Liver (tissue), 3 donors: ENCODE results near the gene CPNE5.

Experiments used
- CTCF ChIP-seq: fragments of 150-350 bp; IDR thresholded peaks from 2 replicates; pipeline ENCODE4 v1.5.1; 2017; ENCODE audit warnings: improper control_type of control experiment, low read depth, low read length; ENCODE audit not compliant: missing input control
- EGR1 ChIP-seq, 2 donors: IDR thresholded peaks; 2 replicates each; pipeline ENCODE4 v1.6.1; 2016 to 2018; ENCODE audit warnings: antibody characterized with exemption in 2 of 2, low read depth in 2 of 2
- JUND ChIP-seq, 2 donors: IDR thresholded peaks; 2 replicates each; pipeline ENCODE4 v1.6.1; 2016; ENCODE audit warnings: antibody characterized with exemption in 2 of 2
- MAX ChIP-seq: IDR thresholded peaks from 2 replicates; pipeline ENCODE4 v1.6.1; 2016; ENCODE audit warnings: antibody characterized with exemption
- RAD21 ChIP-seq, 2 donors: IDR thresholded peaks; 2 replicates each; pipeline ENCODE4 v1.6.1; 2016; ENCODE audit warnings: antibody characterized with exemption in 2 of 2, mild to moderate bottlenecking in 2 of 2
- REST ChIP-seq: IDR thresholded peaks from 2 replicates; pipeline ENCODE4 v1.6.1; 2016; ENCODE audit warnings: antibody characterized with exemption, mild to moderate bottlenecking
- SP1 ChIP-seq: IDR thresholded peaks from 2 replicates; pipeline ENCODE4 v1.6.1; 2018; ENCODE audit warnings: antibody characterized with exemption, mild to moderate bottlenecking
- TAF1 ChIP-seq: conservative IDR thresholded peaks from 2 replicates; pipeline ENCODE4 v1.6.1; 2016; ENCODE audit warnings: antibody characterized with exemption, mild to moderate bottlenecking
- YY1 ChIP-seq: IDR thresholded peaks from 2 replicates; pipeline ENCODE4 v1.6.1; 2016; ENCODE audit warnings: antibody characterized with exemption, mild to moderate bottlenecking
- ZBTB33 ChIP-seq: IDR thresholded peaks from 2 replicates; pipeline ENCODE4 v1.6.1; 2016; ENCODE audit warnings: antibody characterized with exemption
- donor health status: healthy.
- donor health status: healthy.

GRCh38 chr6:36820700-36821580 lies 18.3 kb downstream of the CPNE5 start:
- TF ChIP-seq CTCF (no peak), YY1 (no peak), JUND (IDR thresholded peaks at IDR 0.05) (no peak), MAX (no peak), SP1 (no peak), REST (no peak), ZBTB33 (no peak), EGR1 (IDR thresholded peaks at IDR 0.05; ENCODE audit: low read depth in 2 of 2) (no peak), TAF1 (no peak), RAD21 (IDR thresholded peaks at IDR 0.05) (no peak)
